Ovary (tissue), 3 donors: ENCODE measurements around the gene GNA12.

Source experiments
- EP300 ChIP-seq: sonication (generic); formaldehyde crosslinking; IDR thresholded peaks from one replicate; pipeline ENCODE4 v1.6.1; 2017; ENCODE audit warnings: antibody characterized with exemption
- POLR2A ChIP-seq: fragments of 450-650 bp; IDR thresholded peaks from one replicate; pipeline ENCODE4 v1.6.1; 2017; ENCODE audit warnings: antibody characterized with exemption, mild to moderate bottlenecking, moderate library complexity
- TF ChIP-seq, protein P1 (sequence below), 3 donors: fragments of 450-650 bp in 2 of 3; fragments of 200-600 bp in 1 of 3; IDR thresholded peaks; one replicate each; pipeline versions ENCODE4 v1.5.1 to v1.8.0; 2016 to 2022; ENCODE audit warnings: antibody characterized with exemption in 3 of 3, mild to moderate bottlenecking in 1 of 3
- donor health status: DM: no; HTN: no; CAD: no.

DNA sequence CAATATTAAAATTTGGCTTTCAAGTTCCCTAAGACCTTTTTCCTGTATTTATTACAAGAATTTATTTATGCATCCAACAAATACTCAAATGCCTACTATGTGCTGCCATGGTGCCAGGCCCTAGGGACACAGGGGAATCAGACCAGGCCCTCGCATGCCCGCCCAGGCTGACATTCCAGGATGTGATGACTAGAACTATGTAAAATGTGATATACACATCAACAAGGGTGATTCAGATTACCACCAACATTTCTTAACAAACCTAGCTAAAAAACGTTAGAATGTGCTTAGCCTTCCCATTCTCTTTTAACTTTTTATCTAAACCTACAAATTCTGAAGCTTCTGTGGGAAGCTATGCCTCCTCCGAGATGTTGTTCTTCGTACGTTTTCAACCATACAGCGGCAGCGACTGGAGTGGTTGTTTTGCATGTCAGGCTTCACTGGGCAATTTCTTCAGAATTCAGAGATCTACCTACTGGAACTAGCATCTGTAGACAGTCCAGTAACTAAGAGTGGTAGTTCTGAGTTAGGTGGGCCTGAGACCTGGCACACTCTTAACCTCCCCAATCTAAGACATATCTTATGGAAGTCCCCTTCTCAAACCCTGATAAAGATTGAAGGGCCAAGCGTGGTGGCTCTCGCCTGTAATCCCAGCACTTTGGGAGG lies 22.1 kb downstream of the GNA12 start:
- TF ChIP-seq, protein P1, sequence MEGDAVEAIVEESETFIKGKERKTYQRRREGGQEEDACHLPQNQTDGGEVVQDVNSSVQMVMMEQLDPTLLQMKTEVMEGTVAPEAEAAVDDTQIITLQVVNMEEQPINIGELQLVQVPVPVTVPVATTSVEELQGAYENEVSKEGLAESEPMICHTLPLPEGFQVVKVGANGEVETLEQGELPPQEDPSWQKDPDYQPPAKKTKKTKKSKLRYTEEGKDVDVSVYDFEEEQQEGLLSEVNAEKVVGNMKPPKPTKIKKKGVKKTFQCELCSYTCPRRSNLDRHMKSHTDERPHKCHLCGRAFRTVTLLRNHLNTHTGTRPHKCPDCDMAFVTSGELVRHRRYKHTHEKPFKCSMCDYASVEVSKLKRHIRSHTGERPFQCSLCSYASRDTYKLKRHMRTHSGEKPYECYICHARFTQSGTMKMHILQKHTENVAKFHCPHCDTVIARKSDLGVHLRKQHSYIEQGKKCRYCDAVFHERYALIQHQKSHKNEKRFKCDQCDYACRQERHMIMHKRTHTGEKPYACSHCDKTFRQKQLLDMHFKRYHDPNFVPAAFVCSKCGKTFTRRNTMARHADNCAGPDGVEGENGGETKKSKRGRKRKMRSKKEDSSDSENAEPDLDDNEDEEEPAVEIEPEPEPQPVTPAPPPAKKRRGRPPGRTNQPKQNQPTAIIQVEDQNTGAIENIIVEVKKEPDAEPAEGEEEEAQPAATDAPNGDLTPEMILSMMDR (IDR thresholded peaks at IDR 0.05), result no peak
- no peak for TF ChIP-seq EP300
- TF ChIP-seq POLR2A, result no peak
